ENCODE results near the gene CFAP100.

GRCh38 chr3:126474498-126475412, 80.0 kb downstream of the CFAP100 start:
- TF ChIP-seq EZH2 (IDR thresholded peaks at IDR 0.05; ENCODE audit: low read depth) = no peak
- no peak for TF ChIP-seq CTCF (conservative IDR thresholded peaks at IDR 0.05)

Measured in PC-9 (cell line).